ENCODE results near the gene ACBD6.
A peak's percentile ranks its signal among the peaks of the same experiment; 100 is the strongest.

The ACBD6 gene

GRCh38 chr1:180365039-180365438 is 137.3 kb downstream of the ACBD6 start:
- DNase-seq, result peak in 1 of 2 experiments; percentile 58

- no peak for DNase-seq
Measured at GRCh38 chr1:180363246-180363995, 139.0 kb downstream of the ACBD6 start.

- no peak for DNase-seq
Measured at GRCh38 chr1:180360333-180361075, 141.9 kb downstream of the ACBD6 start.

- DNase-seq, result no peak
Measured at GRCh38 chr1:180358649-180359048, 143.7 kb downstream of the ACBD6 start.

- no peak for DNase-seq
Measured at GRCh38 chr1:180353945-180354344, 148.4 kb downstream of the ACBD6 start.

- no peak for DNase-seq
Measured at GRCh38 chr1:180352588-180352987, 149.8 kb downstream of the ACBD6 start.

GRCh38 chr1:180352021-180352420 is 150.4 kb downstream of the ACBD6 start:
- DNase-seq, result no peak

- no peak for DNase-seq
Measured at GRCh38 chr1:180345148-180345547, 157.2 kb downstream of the ACBD6 start.

- DNase-seq, result peak in 1 of 2 experiments; percentile 39
Measured at GRCh38 chr1:180343921-180344769, 158.2 kb downstream of the ACBD6 start.

- DNase-seq, result no peak
Measured at GRCh38 chr1:180327089-180327488, 175.3 kb downstream of the ACBD6 start.

- no peak for DNase-seq
Measured at GRCh38 chr1:180312926-180313325, 189.5 kb downstream of the ACBD6 start.

- no peak for DNase-seq
Measured at GRCh38 chr1:180311011-180311730, 191.2 kb downstream of the ACBD6 start.

- DNase-seq, result no peak
Measured at GRCh38 chr1:180310095-180310494, 192.3 kb downstream of the ACBD6 start.

- no peak for DNase-seq
Measured at GRCh38 chr1:180309338-180309737, 193.0 kb downstream of the ACBD6 start.

GRCh38 chr1:180301135-180301742 is 201.1 kb downstream of the ACBD6 start:
- DNase-seq, result no peak

GRCh38 chr1:180299479-180300221 is 202.7 kb downstream of the ACBD6 start:
- DNase-seq, result no peak

GRCh38 chr1:180295999-180296398 is 206.4 kb downstream of the ACBD6 start:
- DNase-seq, result no peak

- DNase-seq, result no peak
Measured at GRCh38 chr1:180294711-180295110, 207.7 kb downstream of the ACBD6 start.

GRCh38 chr1:180291004-180291403 is 211.4 kb downstream of the ACBD6 start:
- DNase-seq, result no peak

GRCh38 chr1:180290265-180291001 is 211.9 kb downstream of the ACBD6 start:
- no peak for DNase-seq

- no peak for DNase-seq
Measured at GRCh38 chr1:180288940-180289339, 213.4 kb downstream of the ACBD6 start.
